ENCODE data around the gene PKHD1.

PKHD1 gene

GRCh38 chr6:51654647-51655046, 432.8 kb downstream of the PKHD1 start:
- TF ChIP-seq CTCF (IDR thresholded peaks at IDR 0.05; ENCODE audit: control insufficient read depth, insufficient read depth, low read depth, low read length, missing control alignments) = no peak
- DNase-seq (ENCODE audit: low read depth) = no peak
- no peak overlapping the region for H3K4me3 ChIP-seq (ENCODE audit: control insufficient read depth, low read depth, low read length)

- TF ChIP-seq CTCF (IDR thresholded peaks at IDR 0.05; ENCODE audit: control insufficient read depth, insufficient read depth, low read depth, low read length, missing control alignments) = no peak
- DNase-seq (ENCODE audit: low read depth) = no peak
- no peak overlapping the region for H3K4me3 ChIP-seq (ENCODE audit: control insufficient read depth, low read depth, low read length)
Observed at GRCh38 chr6:51651132-51651817, 436.1 kb downstream of the PKHD1 start.

- no peak for DNase-seq (ENCODE audit: low read depth)
- H3K4me3 ChIP-seq (ENCODE audit: control insufficient read depth, low read depth, low read length) = no peak overlapping the region
- TF ChIP-seq CTCF (IDR thresholded peaks at IDR 0.05; ENCODE audit: control insufficient read depth, insufficient read depth, low read depth, low read length, missing control alignments) = no peak
Observed at GRCh38 chr6:51648774-51649173, 438.6 kb downstream of the PKHD1 start.

GRCh38 chr6:51648236-51648635, 439.2 kb downstream of the PKHD1 start:
- no peak for DNase-seq (ENCODE audit: low read depth)
- H3K4me3 ChIP-seq (ENCODE audit: control insufficient read depth, low read depth, low read length) = no peak overlapping the region
- TF ChIP-seq CTCF (IDR thresholded peaks at IDR 0.05; ENCODE audit: control insufficient read depth, insufficient read depth, low read depth, low read length, missing control alignments) = no peak

GRCh38 chr6:51644426-51644825, 443.0 kb downstream of the PKHD1 start:
- no peak for DNase-seq (ENCODE audit: low read depth)

GRCh38 chr6:51640021-51640420, 447.4 kb downstream of the PKHD1 start:
- no peak for TF ChIP-seq CTCF (IDR thresholded peaks at IDR 0.05; ENCODE audit: control insufficient read depth, insufficient read depth, low read depth, low read length, missing control alignments)
- H3K4me3 ChIP-seq (ENCODE audit: control insufficient read depth, low read depth, low read length) = no peak overlapping the region
- no peak for DNase-seq (ENCODE audit: low read depth)

More at GRCh38 chr6:51644426-51644825, 443.0 kb downstream of the PKHD1 start:
- no peak overlapping the region for H3K4me3 ChIP-seq (ENCODE audit: control insufficient read depth, low read depth, low read length)
- no peak for TF ChIP-seq CTCF (IDR thresholded peaks at IDR 0.05; ENCODE audit: control insufficient read depth, insufficient read depth, low read depth, low read length, missing control alignments)
